ENCODE measurements around the gene TSPAN7. TPM values are rescaled to one million over a fixed set of nuclear protein-coding genes. Genes with fewer than 3 reads are reported as not detected.

TSPAN7 gene
- total and polyA plus RNA-seq, 2 of the 8 experiments (the other 6 are each of a cell fraction or from before 2014, with no cell fraction given) = 32.1 to 37.7 TPM

DNA sequence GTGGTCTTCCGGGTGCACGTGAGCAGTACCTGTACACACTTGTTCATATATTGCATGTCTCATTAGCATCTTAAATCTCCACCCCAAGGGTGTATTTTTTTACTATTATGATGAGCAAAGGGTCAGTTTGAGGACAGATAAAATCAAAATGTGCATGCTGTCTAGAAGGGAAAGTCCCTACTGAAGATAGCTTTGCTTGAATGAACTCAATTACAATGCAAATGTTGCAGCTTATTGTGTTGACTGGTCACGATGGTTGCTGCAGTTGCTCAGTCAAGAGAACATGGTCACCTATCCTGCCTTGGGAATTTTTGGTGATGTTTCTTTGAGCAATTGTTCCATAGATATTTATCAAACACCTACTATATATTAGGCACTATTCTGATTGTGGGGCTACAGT lies 136.1 kb downstream of the TSPAN7 start:
- no peak overlapping the region for H3K4ac ChIP-seq (replicated peaks; ENCODE audit: insufficient read length, low read depth, low read length)
- WGBS, 2 experiments (ENCODE audit: extremely low coverage in 1 of 2, insufficient coverage in 1 of 2, insufficient read length in 1 of 2, insufficient replicate concordance in 2 of 2, low coverage in 1 of 2, low lambda C conversion rate in 2 of 2, missing lambda C conversion rate in 1 of 2) = 73% methylated on average over 3 of the region's 3 CpGs; no CpG with 5 or more reads in 1 of the 2 experiments
- FAIRE-seq = no peak

More for the DNA sequence above, 136.1 kb downstream of the TSPAN7 start:
- Histone ChIP-seq H2AK5ac (ENCODE audit: low read depth, low read length) (no peak overlapping the region), H3K9ac (replicated peaks in 1 of 4; ENCODE audit: extremely low read depth in 1 of 4, low read depth in 3 of 4, low read length in 3 of 4) (no peak overlapping the region), H4K5ac (ENCODE audit: insufficient read length, low read depth, low read length) (no peak overlapping the region), H3K9me3 (ENCODE audit: insufficient read depth in 2 of 2, low read depth in 1 of 2, low read length in 1 of 2) (no peaks in the 10 kb centered on the region), H2BK20ac (ENCODE audit: low read length) (no peak overlapping the region), H2BK12ac (ENCODE audit: low read depth, low read length) (no peak overlapping the region), H3K36me3 (ENCODE audit: control insufficient read depth in 2 of 4, insufficient read depth in 4 of 4, low read length in 3 of 4) (no peaks in the 10 kb centered on the region), H4K91ac (replicated peaks; ENCODE audit: insufficient read length, low read length) (no peak overlapping the region), H2BK120ac (replicated peaks; ENCODE audit: low read depth, low read length) (no peak overlapping the region), H3K23ac (ENCODE audit: insufficient read length) (no peak overlapping the region), H4K20me1 (replicated peaks in 1 of 2; ENCODE audit: control insufficient read depth in 1 of 2, insufficient read depth in 2 of 2, low read length in 2 of 2) (no peaks in the 10 kb centered on the region), H3K23me2 (ENCODE audit: low read depth, low read length) (no peaks in the 10 kb centered on the region), H4K8ac (ENCODE audit: extremely low read depth, insufficient read depth, low read length) (no peak overlapping the region), H3K18ac (ENCODE audit: extremely low read depth, low read length) (no peak overlapping the region), H3K27ac (ENCODE audit: low read depth, low read length) (no peak overlapping the region), H2BK5ac (ENCODE audit: low read depth, low read length) (no peak overlapping the region), H3K4me2 (ENCODE audit: insufficient read depth in 1 of 2, low read depth in 2 of 2, low read length in 2 of 2) (no peak overlapping the region), H3K4me1 (replicated peaks in 1 of 4; ENCODE audit: control insufficient read depth in 3 of 4, insufficient read depth in 4 of 4, low read length in 3 of 4) (peaks cover 0 to 8% (median 0%) of the 10 kb centered on the region in 4 experiments; a peak in 1 of 7 replicates), H3K27me3 (replicated peaks in 1 of 4; ENCODE audit: control insufficient read depth in 3 of 4, extremely low read depth in 1 of 4, insufficient read depth in 3 of 4, low read length in 3 of 4) (no peaks in the 10 kb centered on the region), H2BK15ac (ENCODE audit: low read length) (no peak overlapping the region), H2AFZ (ENCODE audit: low read length) (no peak overlapping the region), H3K79me2 (ENCODE audit: control insufficient read depth in 1 of 2, insufficient read depth in 2 of 2, low read length in 2 of 2) (no peaks in the 10 kb centered on the region), H3K4me3 (ENCODE audit: extremely low read depth in 1 of 4, insufficient read depth in 2 of 4, low read depth in 3 of 4, low read length in 4 of 4) (no peak overlapping the region), H3K56ac (replicated peaks; ENCODE audit: insufficient read length, low read depth, low read length) (no peak overlapping the region), H3K14ac (ENCODE audit: insufficient read length) (no peak overlapping the region), H3K79me1 (ENCODE audit: low read depth, low read length) (no peaks in the 10 kb centered on the region)
- ChIA-PET CTCF (ENCODE audit: partially characterized antibody) (interaction anchor here (1.0 kb wide), 1 partner anchor 33 kb away, joined by 3 read pairs; no protein-coding TSS in a partner anchor), POLR2A (ENCODE audit: partially characterized antibody) (no interaction called here)
- TF ChIP-seq SRF (IDR thresholded peaks at IDR 0.05; ENCODE audit: low read depth, low read length) (no peak), KDM1A (IDR thresholded peaks at IDR 0.05; ENCODE audit: borderline replicate concordance, low read length) (no peak), SIRT6 (IDR thresholded peaks at IDR 0.05; ENCODE audit: low read length) (no peak), EP300 (IDR thresholded peaks at IDR 0.05; ENCODE audit: borderline replicate concordance in 1 of 2, low read depth in 2 of 2, low read length in 2 of 2) (no peak), POLR2AphosphoS5 (IDR thresholded peaks at IDR 0.05; ENCODE audit: low read depth, low read length) (no peak), RBBP5 (IDR thresholded peaks at IDR 0.05; ENCODE audit: borderline replicate concordance, low read depth, low read length) (no peak), GTF2F1 (IDR thresholded peaks at IDR 0.05; ENCODE audit: borderline replicate concordance, low read depth, low read length) (no peak)
- TF ChIP-seq, protein P1, sequence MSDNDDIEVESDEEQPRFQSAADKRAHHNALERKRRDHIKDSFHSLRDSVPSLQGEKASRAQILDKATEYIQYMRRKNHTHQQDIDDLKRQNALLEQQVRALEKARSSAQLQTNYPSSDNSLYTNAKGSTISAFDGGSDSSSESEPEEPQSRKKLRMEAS (IDR thresholded peaks at IDR 0.05) = no peak
- DNase-seq (ENCODE audit: low read depth in 1 of 2, low spot score in 2 of 2) = no peak

All from H1 (cell line).